ENCODE data around the gene GNB1L. TPM values are rescaled to one million over a fixed set of nuclear protein-coding genes. Genes with fewer than 3 reads are reported as not detected.

GNB1L gene
- total RNA-seq, 2 donors from 2014 or later, result 5.6 to 12.0 TPM

DNA sequence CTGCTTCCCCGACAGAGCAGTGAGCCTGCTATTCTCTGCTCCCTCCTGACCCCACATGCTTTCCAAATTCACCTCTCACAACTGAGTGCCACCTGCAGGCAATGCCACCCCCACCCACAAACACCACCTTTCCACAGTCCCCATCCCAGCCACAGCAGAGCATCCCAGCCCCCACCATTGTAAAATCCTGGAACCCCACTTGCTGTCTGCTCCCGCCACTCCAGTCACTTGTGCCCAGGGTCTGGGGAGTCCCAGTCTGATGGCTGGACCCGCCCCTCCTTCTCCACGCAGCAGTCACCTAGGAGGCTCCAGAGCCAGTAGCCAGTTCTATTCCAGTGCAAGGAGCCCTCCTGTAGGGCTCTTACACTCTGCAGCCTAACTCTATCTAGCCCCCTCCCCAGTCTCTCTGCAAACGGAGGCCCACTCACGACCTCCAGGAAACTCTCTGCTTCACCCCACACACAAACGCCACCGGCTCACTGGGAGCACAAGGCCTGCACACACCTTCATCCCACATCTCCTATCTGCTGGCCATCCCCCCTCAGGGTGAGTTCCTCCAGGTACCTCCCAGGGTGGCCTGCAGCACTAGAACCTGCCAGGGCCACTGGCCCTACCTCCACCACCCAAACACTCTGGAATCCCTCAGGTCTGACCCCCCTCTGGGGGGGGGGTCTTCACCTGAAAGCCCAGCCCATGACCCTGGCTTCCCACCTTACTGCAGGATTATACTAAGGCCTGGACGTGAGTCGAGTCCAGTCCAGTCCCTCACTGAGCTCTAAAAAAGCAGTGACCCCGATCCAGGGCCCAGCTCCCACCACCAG lies 1.4 kb downstream of the GNB1L start:
- Histone ChIP-seq H3K36me3 (peaks cover 0 to 17% of the 10 kb centered on the region in 2 donors), H3K9me3 (no peaks in the 10 kb centered on the region), H3K27ac (peak overlapping the region; percentile 91 to 92), H3K4me1 (replicated peaks) (peaks cover 40% of the 10 kb centered on the region), H3K4me3 (peak overlapping the region; percentile 57 to 89), H3K27me3 (replicated peaks; ENCODE audit: insufficient read depth) (no peaks in the 10 kb centered on the region)
- WGBS, result 25% methylated on average over 11 of the region's 11 CpGs
- intact Hi-C loops (cut with DNase I), result no loop called here
- no peak for TF ChIP-seq POLR2A (IDR thresholded peaks at IDR 0.05)
- TF ChIP-seq POLR2AphosphoS5 (IDR thresholded peaks at IDR 0.05), result no peak
- TF ChIP-seq, protein P1, sequence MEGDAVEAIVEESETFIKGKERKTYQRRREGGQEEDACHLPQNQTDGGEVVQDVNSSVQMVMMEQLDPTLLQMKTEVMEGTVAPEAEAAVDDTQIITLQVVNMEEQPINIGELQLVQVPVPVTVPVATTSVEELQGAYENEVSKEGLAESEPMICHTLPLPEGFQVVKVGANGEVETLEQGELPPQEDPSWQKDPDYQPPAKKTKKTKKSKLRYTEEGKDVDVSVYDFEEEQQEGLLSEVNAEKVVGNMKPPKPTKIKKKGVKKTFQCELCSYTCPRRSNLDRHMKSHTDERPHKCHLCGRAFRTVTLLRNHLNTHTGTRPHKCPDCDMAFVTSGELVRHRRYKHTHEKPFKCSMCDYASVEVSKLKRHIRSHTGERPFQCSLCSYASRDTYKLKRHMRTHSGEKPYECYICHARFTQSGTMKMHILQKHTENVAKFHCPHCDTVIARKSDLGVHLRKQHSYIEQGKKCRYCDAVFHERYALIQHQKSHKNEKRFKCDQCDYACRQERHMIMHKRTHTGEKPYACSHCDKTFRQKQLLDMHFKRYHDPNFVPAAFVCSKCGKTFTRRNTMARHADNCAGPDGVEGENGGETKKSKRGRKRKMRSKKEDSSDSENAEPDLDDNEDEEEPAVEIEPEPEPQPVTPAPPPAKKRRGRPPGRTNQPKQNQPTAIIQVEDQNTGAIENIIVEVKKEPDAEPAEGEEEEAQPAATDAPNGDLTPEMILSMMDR (IDR thresholded peaks at IDR 0.05), result no peak
- DNase-seq (ENCODE audit: low spot score), result no peak

DNA sequence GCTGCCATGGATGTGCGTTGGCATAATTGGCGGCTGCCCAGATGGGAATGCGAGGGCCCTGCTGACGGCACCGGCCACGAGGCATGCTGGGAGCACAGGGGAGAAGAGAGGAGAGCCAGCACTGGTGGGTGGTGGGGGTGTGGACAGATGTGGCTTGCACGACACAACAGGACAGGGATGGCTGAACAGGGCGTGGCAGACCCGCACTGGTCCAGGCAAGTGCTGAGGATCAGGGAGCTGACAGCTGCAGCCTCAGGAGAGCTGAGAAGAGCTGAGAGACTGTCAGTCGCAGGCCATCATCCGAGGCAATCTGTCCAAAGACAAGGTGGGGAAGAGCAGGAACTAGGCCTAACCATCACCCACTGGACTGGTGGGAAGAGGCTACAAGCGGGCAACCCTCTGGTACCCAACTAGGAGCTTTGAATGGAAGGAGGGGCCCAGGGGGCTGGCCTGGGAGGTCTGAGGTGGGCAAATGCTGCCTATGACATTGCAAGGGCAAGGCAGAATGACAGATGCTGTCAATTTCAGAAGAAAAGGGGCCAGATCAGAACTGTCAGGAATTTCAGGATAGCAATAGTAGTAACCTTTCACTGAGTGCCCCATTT lies 2.4 kb downstream of the GNB1L start:
- Histone ChIP-seq H3K27me3 (replicated peaks; ENCODE audit: insufficient read depth) (no peaks in the 10 kb centered on the region), H3K4me3 (peak overlapping the region; percentile 57 to 89), H3K27ac (peak overlapping the region; percentile 91 to 92), H3K4me1 (replicated peaks) (peaks cover 42% of the 10 kb centered on the region), H3K9me3 (no peaks in the 10 kb centered on the region), H3K36me3 (peaks cover 0 to 17% of the 10 kb centered on the region in 2 donors)
- WGBS, result 71% methylated on average over 12 of the region's 12 CpGs
- no peak for TF ChIP-seq POLR2AphosphoS5 (IDR thresholded peaks at IDR 0.05)
- no peak for TF ChIP-seq POLR2A (IDR thresholded peaks at IDR 0.05)
- TF ChIP-seq, protein P1 (IDR thresholded peaks at IDR 0.05), result no peak
- no peak for DNase-seq (ENCODE audit: low spot score)
- intact Hi-C loops (cut with DNase I), result no loop called here

DNA sequence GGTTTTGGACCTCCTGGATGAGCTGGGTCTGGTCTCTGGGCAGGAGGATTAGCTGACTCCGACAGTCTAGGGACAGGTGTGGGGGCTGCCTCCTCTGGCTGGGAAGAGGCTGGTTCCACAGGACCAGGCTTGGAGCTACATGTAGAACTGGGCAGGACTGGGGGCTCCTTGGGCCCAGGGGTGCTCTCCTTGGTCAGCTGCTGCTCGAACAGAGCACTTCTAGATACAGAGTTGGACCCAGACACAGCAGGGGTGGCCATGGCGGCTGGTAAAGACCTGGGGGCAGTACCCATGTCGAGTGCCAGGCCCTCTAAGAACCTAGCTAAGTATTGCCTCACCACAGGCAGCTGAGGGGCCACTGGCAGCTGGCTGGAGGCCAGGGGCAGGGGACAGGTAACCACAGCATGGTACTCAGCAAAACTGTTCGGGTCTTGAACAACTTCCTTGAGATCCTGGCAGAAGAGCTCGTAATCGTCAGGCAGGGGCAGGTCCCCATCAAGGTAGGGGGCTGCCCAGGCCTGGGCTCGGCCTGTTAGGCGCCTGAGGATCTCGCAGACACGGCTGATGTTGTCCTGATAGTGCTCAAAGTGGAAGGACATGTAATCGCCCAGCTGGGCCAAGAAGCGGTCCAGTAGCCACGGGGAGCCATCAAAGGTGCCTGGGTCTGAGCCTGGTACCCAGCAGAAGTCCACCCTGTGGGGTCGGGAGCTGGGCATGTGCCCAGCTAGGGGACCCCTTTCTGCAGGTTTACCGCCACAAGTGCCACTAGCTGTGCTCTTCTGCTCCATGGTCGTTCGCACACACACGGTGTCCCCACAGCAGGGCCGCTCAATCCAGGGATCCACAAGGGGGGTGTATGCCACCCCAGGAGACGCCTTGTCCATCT lies 3.1 kb downstream of the GNB1L start:
- WGBS, result 85% methylated on average over 21 of the region's 21 CpGs
- Histone ChIP-seq H3K36me3 (peaks cover 0 to 17% of the 10 kb centered on the region in 2 donors), H3K27ac (peak overlapping the region; percentile 58 to 91), H3K27me3 (replicated peaks; ENCODE audit: insufficient read depth) (no peaks in the 10 kb centered on the region), H3K9me3 (no peaks in the 10 kb centered on the region), H3K4me3 (no peak overlapping the region), H3K4me1 (replicated peaks) (peaks cover 42% of the 10 kb centered on the region)
- intact Hi-C loops (cut with DNase I), result no loop called here
- TF ChIP-seq, protein P1 (IDR thresholded peaks at IDR 0.05), result no peak
- no peak for TF ChIP-seq POLR2AphosphoS5 (IDR thresholded peaks at IDR 0.05)
- TF ChIP-seq POLR2A (IDR thresholded peaks at IDR 0.05), result no peak
- DNase-seq (ENCODE audit: low spot score), result no peak

DNA sequence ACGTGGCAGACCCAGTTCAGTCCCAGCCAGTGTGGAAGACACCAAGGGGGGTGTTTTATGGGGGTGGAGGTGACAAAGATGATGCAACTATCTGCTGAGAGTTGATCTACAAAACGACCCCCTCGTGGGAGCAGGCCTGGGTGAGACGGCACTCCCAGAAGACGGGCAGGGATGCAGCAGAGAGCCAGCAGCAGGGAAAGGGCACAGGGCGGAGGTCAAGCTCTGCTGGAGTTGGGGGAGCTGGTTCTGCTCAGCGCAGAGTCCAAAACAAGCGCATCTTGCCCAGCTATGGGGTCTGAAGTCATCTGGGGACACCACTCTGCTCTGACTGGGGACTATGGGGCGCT lies 3.9 kb downstream of the GNB1L start:
- Histone ChIP-seq H3K36me3 (peaks cover 0 to 17% of the 10 kb centered on the region in 2 donors), H3K9me3 (no peaks in the 10 kb centered on the region), H3K27ac (peak overlapping the region; percentile 58 to 91), H3K4me3 (no peak overlapping the region), H3K4me1 (replicated peaks) (peaks cover 39% of the 10 kb centered on the region), H3K27me3 (replicated peaks; ENCODE audit: insufficient read depth) (no peaks in the 10 kb centered on the region)
- 73% methylated on average over 9 of the region's 9 CpGs for WGBS
- intact Hi-C loops (cut with DNase I), result no loop called here
- DNase-seq (ENCODE audit: low spot score), result no peak
- TF ChIP-seq POLR2A (IDR thresholded peaks at IDR 0.05), result no peak
- TF ChIP-seq POLR2AphosphoS5 (IDR thresholded peaks at IDR 0.05), result no peak
- TF ChIP-seq, protein P1 (IDR thresholded peaks at IDR 0.05), result no peak

All from prostate gland (tissue), 2 donors.